Urinary bladder (tissue), 4 donors: Measurements from ENCODE around the gene UGT8. TPM values are rescaled to one million over a fixed set of nuclear protein-coding genes. Genes with fewer than 3 reads are reported as not detected.
A peak's percentile ranks its signal among the peaks of the same experiment; 100 is the strongest.
"Not testable (repeated sequence)": the region's sequence is repeated elsewhere in the genome, so short reads cannot be mapped to it uniquely, and the experiment has no call there.

Source experiments
- DNase-seq: peaks from one replicate; pipeline ENCODE4 v3.0.0-alpha.2; 2015; ENCODE audit errors: extremely low spot score
- H3K27ac ChIP-seq: one replicate; pipeline ENCODE4 v1.5.1; 2013; ENCODE audit warnings: low read depth, mild to moderate bottlenecking, moderate library complexity
- H3K36me3 ChIP-seq: one replicate; pipeline ENCODE4 v1.6.1; 2013; ENCODE audit warnings: mild to moderate bottlenecking, moderate library complexity; ENCODE audit not compliant: insufficient read depth
- H3K4me1 ChIP-seq: one replicate; pipeline ENCODE4 v1.6.1; 2013; ENCODE audit warnings: mild to moderate bottlenecking, moderate library complexity; ENCODE audit not compliant: insufficient read depth
- H3K4me3 ChIP-seq: one replicate; pipeline ENCODE4 v1.5.1; 2013; ENCODE audit warnings: low read depth, low read length
- WGBS: extraction: QIAGEN DNeasy Blood & Tissue Kit; methylation state at CpG from one replicate; pipeline ENCODE4 v1.1.7; 2013; 5-methylcytosine and 5-hydroxymethylcytosine counted together
- polyA plus RNA-seq: library from polyadenylated mRNA; stranded (reverse); fragments of 200-250 nt; gene quantifications from one replicate; pipeline ENCODE4 v1.2.3, GENCODE V29; 2013
- total RNA-seq: library from RNA; depleted of rRNA; stranded (reverse); fragments of >200 nt; gene quantifications from one replicate; pipeline ENCODE4 v1.2.3, GENCODE V29; 2014
- donor health status: healthy with polysubstance abuse.
- donor health status: healthy.

The UGT8 gene
- total RNA-seq, result 2.0 TPM
- polyA plus RNA-seq, result 0.16 TPM

- no peak for DNase-seq
- WGBS, result under 1% methylated on average over 82 of the region's 84 CpGs
- Histone ChIP-seq H3K4me1 (peaks cover 3% of the 10 kb centered on the region), H3K36me3 (no peaks in the 10 kb centered on the region), H3K4me3 (peak within 1 kb of the TSS; percentile 41), H3K27ac (no peak within 1 kb of the TSS)
Observed at GRCh38 chr4:114598191-114599121, at the start of gene UGT8. TSS of gene UGT8 (plus strand) at chr4:114598807. CDS start at chr4:114622881, 24,074 bp downstream.

- no peak for DNase-seq
- WGBS, result 30% methylated on average over 1 of the region's 1 CpG
- H3K36me3 ChIP-seq, result no peaks in the 10 kb centered on the region
- H3K4me1 ChIP-seq, result no peaks in the 10 kb centered on the region
- H3K4me3 ChIP-seq, result no peak overlapping the region
- H3K27ac ChIP-seq, result no peak overlapping the region
Observed at GRCh38 chr4:114549638-114550037, 49.0 kb upstream of the UGT8 start.

- Histone ChIP-seq H3K4me1 (no peaks in the 10 kb centered on the region), H3K27ac (no peak overlapping the region), H3K36me3 (no peaks in the 10 kb centered on the region), H3K4me3 (no peak overlapping the region)
- no peak for DNase-seq
Observed at GRCh38 chr4:114558446-114559020, 40.1 kb upstream of the UGT8 start.

- 58% methylated on average over 1 of the region's 1 CpG for WGBS
- Histone ChIP-seq H3K36me3 (no peaks in the 10 kb centered on the region), H3K4me3 (no peak overlapping the region), H3K4me1 (no peaks in the 10 kb centered on the region), H3K27ac (no peak overlapping the region)
- no peak for DNase-seq
Observed at GRCh38 chr4:114561590-114561989, 37.0 kb upstream of the UGT8 start.

GRCh38 chr4:114562176-114562904, 36.3 kb upstream of the UGT8 start:
- 20% methylated on average over 2 of the region's 2 CpGs for WGBS
- no peak overlapping the region for H3K27ac ChIP-seq
- H3K36me3 ChIP-seq, result no peaks in the 10 kb centered on the region
- DNase-seq, result no peak
- H3K4me3 ChIP-seq, result no peak overlapping the region
- no peaks in the 10 kb centered on the region for H3K4me1 ChIP-seq

- no peaks in the 10 kb centered on the region for H3K4me1 ChIP-seq
- no peaks in the 10 kb centered on the region for H3K36me3 ChIP-seq
- no peak overlapping the region for H3K4me3 ChIP-seq
- H3K27ac ChIP-seq, result no peak overlapping the region
- WGBS, result 49% methylated on average over 5 of the region's 5 CpGs
- DNase-seq, result no peak
Observed at GRCh38 chr4:114563536-114564315, 34.9 kb upstream of the UGT8 start.

GRCh38 chr4:114577386-114577785, 21.2 kb upstream of the UGT8 start:
- Histone ChIP-seq H3K4me3 (no peak overlapping the region), H3K36me3 (no peaks in the 10 kb centered on the region), H3K27ac (no peak overlapping the region), H3K4me1 (no peaks in the 10 kb centered on the region)
- 90% methylated on average over 2 of the region's 2 CpGs for WGBS
- no peak for DNase-seq

- H3K4me1 ChIP-seq, result no peaks in the 10 kb centered on the region
- DNase-seq, result no peak
- no peak overlapping the region for H3K27ac ChIP-seq
- H3K36me3 ChIP-seq, result no peaks in the 10 kb centered on the region
- 77% methylated on average over 1 of the region's 1 CpG for WGBS
- H3K4me3 ChIP-seq, result no peak overlapping the region
Observed at GRCh38 chr4:114582621-114583020, 16.0 kb upstream of the UGT8 start.

GRCh38 chr4:114588305-114588704, 10.3 kb upstream of the UGT8 start:
- H3K4me3 ChIP-seq, result no peak overlapping the region
- no peaks in the 10 kb centered on the region for H3K4me1 ChIP-seq
- H3K27ac ChIP-seq, result no peak overlapping the region
- 42% methylated on average over 6 of the region's 6 CpGs for WGBS
- no peaks in the 10 kb centered on the region for H3K36me3 ChIP-seq
- no peak for DNase-seq

GRCh38 chr4:114590360-114590759, 8.2 kb upstream of the UGT8 start:
- H3K36me3 ChIP-seq, H3K4me3 ChIP-seq, H3K4me1 ChIP-seq, H3K27ac ChIP-seq, DNase-seq: not testable (repeated sequence)
- WGBS, result 91% methylated on average over 1 of the region's 1 CpG

- no peak overlapping the region for H3K27ac ChIP-seq
- no peaks in the 10 kb centered on the region for H3K4me1 ChIP-seq
- no peaks in the 10 kb centered on the region for H3K36me3 ChIP-seq
- DNase-seq, result no peak
- WGBS, result 38% methylated on average over 8 of the region's 8 CpGs
- H3K4me3 ChIP-seq, result no peak overlapping the region
Observed at GRCh38 chr4:114593526-114593925, 5.1 kb upstream of the UGT8 start.

GRCh38 chr4:114595207-114595606, 3.4 kb upstream of the UGT8 start:
- DNase-seq, result no peak
- 93% methylated on average over 11 of the region's 11 CpGs for WGBS
- no peak overlapping the region for H3K27ac ChIP-seq
- no peak overlapping the region for H3K4me3 ChIP-seq
- H3K36me3 ChIP-seq, result no peaks in the 10 kb centered on the region
- peaks cover 3% of the 10 kb centered on the region for H3K4me1 ChIP-seq

- H3K27ac ChIP-seq, result no peak overlapping the region
- no peak for DNase-seq
- peaks cover 3% of the 10 kb centered on the region for H3K4me1 ChIP-seq
- no peak overlapping the region for H3K4me3 ChIP-seq
- 87% methylated on average over 2 of the region's 2 CpGs for WGBS
- H3K36me3 ChIP-seq, result no peaks in the 10 kb centered on the region
Observed at GRCh38 chr4:114595921-114596320, 2.7 kb upstream of the UGT8 start.
